Natural killer cell (primary cell): ENCODE results near the gene DICER1. TPM values are rescaled to one million over a fixed set of nuclear protein-coding genes. Genes with fewer than 3 reads are reported as not detected.

Source experiments
- ATAC-seq, 3 donors: fragments of 150-1000 bp in 2 of 3; fragments of 200-7000 bp in 1 of 3; cut with Tn5 transposase; 1 replicate in 1 of 3; 2 replicates in 2 of 3; pipeline ENCODE4 v1.10.0; 2021; ENCODE audit warnings: mild to moderate bottlenecking in 2 of 3, moderate library complexity in 2 of 3
- DNase-seq, 2 donors: peaks; one replicate each; pipeline versions ENCODE4 v3.0.0 to v3.0.0-alpha.2; 2013 to 2021; ENCODE audit warnings: mixed read lengths in 1 of 2
- H3K27ac ChIP-seq: one replicate; pipeline ENCODE4 v1.5.1; 2013; ENCODE audit warnings: mild to moderate bottlenecking, low read length
- H3K27me3 ChIP-seq: one replicate; pipeline ENCODE4 v1.6.1; 2013; ENCODE audit warnings: low read length; ENCODE audit not compliant: control insufficient read depth, insufficient read depth
- H3K36me3 ChIP-seq: one replicate; pipeline ENCODE4 v1.6.1; 2013; ENCODE audit warnings: low read length; ENCODE audit not compliant: control insufficient read depth, insufficient read depth
- H3K4me1 ChIP-seq: one replicate; pipeline ENCODE4 v1.6.1; 2013; ENCODE audit warnings: low read length; ENCODE audit not compliant: control insufficient read depth, insufficient read depth
- H3K4me3 ChIP-seq: one replicate; pipeline ENCODE4 v1.5.1; 2013; ENCODE audit warnings: low read length
- H3K9me3 ChIP-seq: one replicate; pipeline ENCODE4 v1.6.1; 2013; ENCODE audit warnings: low read length; ENCODE audit not compliant: control insufficient read depth, insufficient read depth
- H3K27ac Mint-ChIP-seq, 2 donors: one replicate each; pipeline ENCODE4 v1.8.0; 2022; ENCODE audit warnings: mild to moderate bottlenecking in 2 of 2, mixed read lengths in 2 of 2, moderate library complexity in 1 of 2
- H3K27me3 Mint-ChIP-seq, 2 donors: one replicate each; pipeline ENCODE4 v1.8.0; 2022; ENCODE audit warnings: low read depth in 2 of 2, mixed read lengths in 2 of 2
- H3K36me3 Mint-ChIP-seq: one replicate; pipeline ENCODE4 v1.8.0; 2022; ENCODE audit warnings: mixed read lengths
- H3K4me1 Mint-ChIP-seq, 2 donors: one replicate each; pipeline ENCODE4 v1.8.0; 2022; ENCODE audit warnings: mixed read lengths in 2 of 2
- H3K4me3 Mint-ChIP-seq: one replicate; pipeline ENCODE4 v1.8.0; 2022; ENCODE audit warnings: mild to moderate bottlenecking, moderate library complexity, mixed read lengths
- H3K9me3 Mint-ChIP-seq, 2 donors: one replicate each; pipeline ENCODE4 v1.8.0; 2022; ENCODE audit warnings: mixed read lengths in 2 of 2
- WGBS: methylation state at CpG from one replicate; pipeline ENCODE4 v1.1.7; 2013; ENCODE audit warnings: missing lambda C conversion rate; ENCODE audit not compliant: insufficient coverage; 5-methylcytosine and 5-hydroxymethylcytosine counted together
- intact Hi-C: fragments of 100-400 bp; cut with micrococcal nuclease; formaldehyde crosslinking; loops from one replicate; pipeline ENCODE4 v1.14.2; 2022
- total RNA-seq, 4 donors: library from RNA; stranded (reverse); fragments of 120-200 nt in 1 of 4; gene quantifications; one replicate each; pipeline versions ENCODE4 v1.2.3 to v1.2.4, GENCODE V29; 2013 to 2022
- TF ChIP-seq, protein P1 (sequence below): fragments of 200-600 bp; IDR thresholded peaks from one replicate; pipeline ENCODE4 v1.8.0; 2022; ENCODE audit warnings: antibody characterized with exemption

Gene DICER1
- total RNA-seq, 3 donors from 2014 or later (not counting 1 experiment from before 2014, with no cell fraction given): 47.7 to 59.3 (median 52.9) TPM

DNA sequence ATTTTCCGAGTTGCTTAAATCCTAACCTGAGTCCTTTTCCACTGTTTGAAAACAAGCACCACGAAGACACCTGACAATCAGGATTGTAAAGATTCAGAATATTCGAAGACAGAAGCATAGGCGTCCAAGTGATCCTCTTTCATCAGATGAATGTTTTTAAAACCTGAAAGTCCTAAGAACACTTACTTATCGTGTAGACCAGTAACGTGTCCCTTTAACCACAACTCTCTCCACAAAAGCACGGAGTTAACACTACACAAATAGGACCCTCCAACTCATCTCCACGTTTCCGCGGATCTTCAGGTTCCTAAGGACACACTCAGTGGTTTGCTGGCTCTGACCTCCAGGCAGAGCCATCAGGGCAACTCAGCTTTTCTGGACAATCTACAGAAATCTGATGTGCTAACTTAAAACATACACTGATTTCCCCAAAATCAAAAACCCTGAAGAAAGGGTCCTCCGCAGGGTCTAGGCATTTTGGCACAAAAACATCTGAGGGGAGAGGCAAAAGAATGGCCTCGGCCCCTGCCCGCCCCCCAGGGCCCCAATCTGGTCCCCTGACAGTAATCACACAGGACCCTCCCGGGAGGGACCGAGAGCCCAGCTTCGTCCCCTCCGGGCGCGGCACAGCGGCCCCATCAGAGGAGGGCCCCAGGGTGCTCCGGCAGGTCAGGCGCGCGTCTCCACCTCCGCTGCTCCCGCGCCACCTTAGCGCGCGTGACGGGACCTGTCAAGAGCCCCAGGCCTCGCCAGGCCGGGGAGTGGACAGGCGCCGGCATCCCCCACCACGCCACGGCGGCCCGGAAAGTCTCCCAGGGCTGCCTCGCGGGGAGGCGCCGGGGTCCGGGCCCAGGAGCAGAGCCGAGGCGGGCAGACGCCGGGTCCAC is 925 bp downstream of the DICER1 start:
- WGBS: 2% methylated on average over 48 of the region's 48 CpGs
- no peaks in the 10 kb centered on the region for H3K9me3 ChIP-seq
- H3K36me3 Mint-ChIP-seq: no peaks in the 10 kb centered on the region
- H3K27me3 ChIP-seq: no peaks in the 10 kb centered on the region
- peaks cover 14% of the 10 kb centered on the region for H3K4me1 ChIP-seq
- peak overlapping the region; percentile 67 for H3K27ac ChIP-seq
- ATAC-seq (peak; percentile 21 to 46 (median 24)), DNase-seq (peak in 1 of 2 donors; percentile 29)
- H3K4me1 Mint-ChIP-seq: peaks cover 48 to 49% of the 10 kb centered on the region in 2 donors
- H3K9me3 Mint-ChIP-seq: no peaks in the 10 kb centered on the region
- intact Hi-C loops: loop anchor here (5.0 kb wide), 1 partner anchor 381 kb away; the partner anchor contains the start of gene GLRX5
- H3K4me3 Mint-ChIP-seq: peak overlapping the region; percentile 77
- H3K27ac Mint-ChIP-seq: peak overlapping the region; percentile 28 to 96
- H3K27me3 Mint-ChIP-seq: no peaks in the 10 kb centered on the region
- TF ChIP-seq, protein P1, sequence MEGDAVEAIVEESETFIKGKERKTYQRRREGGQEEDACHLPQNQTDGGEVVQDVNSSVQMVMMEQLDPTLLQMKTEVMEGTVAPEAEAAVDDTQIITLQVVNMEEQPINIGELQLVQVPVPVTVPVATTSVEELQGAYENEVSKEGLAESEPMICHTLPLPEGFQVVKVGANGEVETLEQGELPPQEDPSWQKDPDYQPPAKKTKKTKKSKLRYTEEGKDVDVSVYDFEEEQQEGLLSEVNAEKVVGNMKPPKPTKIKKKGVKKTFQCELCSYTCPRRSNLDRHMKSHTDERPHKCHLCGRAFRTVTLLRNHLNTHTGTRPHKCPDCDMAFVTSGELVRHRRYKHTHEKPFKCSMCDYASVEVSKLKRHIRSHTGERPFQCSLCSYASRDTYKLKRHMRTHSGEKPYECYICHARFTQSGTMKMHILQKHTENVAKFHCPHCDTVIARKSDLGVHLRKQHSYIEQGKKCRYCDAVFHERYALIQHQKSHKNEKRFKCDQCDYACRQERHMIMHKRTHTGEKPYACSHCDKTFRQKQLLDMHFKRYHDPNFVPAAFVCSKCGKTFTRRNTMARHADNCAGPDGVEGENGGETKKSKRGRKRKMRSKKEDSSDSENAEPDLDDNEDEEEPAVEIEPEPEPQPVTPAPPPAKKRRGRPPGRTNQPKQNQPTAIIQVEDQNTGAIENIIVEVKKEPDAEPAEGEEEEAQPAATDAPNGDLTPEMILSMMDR: no peak
- H3K36me3 ChIP-seq: no peaks in the 10 kb centered on the region
- H3K4me3 ChIP-seq: peak overlapping the region; percentile 36

DNA sequence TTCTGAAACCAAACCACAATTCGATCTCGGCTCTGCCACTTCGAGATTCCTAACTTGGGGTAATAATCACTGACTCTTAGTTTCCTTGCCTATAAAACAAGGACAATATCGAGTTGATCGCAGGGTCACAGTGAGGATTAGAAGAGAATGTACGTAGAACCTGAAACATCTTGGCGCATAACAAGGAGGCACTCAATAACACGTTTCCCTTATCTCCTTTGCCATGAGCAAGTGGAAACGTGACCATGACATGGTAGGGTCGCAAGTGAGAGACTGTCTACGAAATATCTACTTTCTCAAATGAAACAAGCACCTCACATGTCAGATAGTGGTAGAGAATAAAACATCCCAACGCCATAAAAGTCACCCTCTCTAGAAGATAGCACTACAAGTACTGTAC is 2.3 kb downstream of the DICER1 start:
- Histone ChIP-seq H3K9me3 (no peaks in the 10 kb centered on the region), H3K4me1 (peaks cover 14% of the 10 kb centered on the region), H3K4me3 (no peak overlapping the region), H3K27ac (no peak overlapping the region), H3K36me3 (no peaks in the 10 kb centered on the region), H3K27me3 (no peaks in the 10 kb centered on the region)
- peak overlapping the region; percentile 63 for H3K4me3 Mint-ChIP-seq
- ATAC-seq (no peak), DNase-seq (no peak)
- no peaks in the 10 kb centered on the region for H3K27me3 Mint-ChIP-seq
- intact Hi-C loops: loop anchor here (5.0 kb wide), 1 partner anchor 382 kb away; the partner anchor contains the start of gene GLRX5
- H3K27ac Mint-ChIP-seq: peak overlapping the region; percentile 28 to 96
- TF ChIP-seq, protein P1: no peak
- peaks cover 58 to 61% of the 10 kb centered on the region in 2 donors for H3K4me1 Mint-ChIP-seq
- H3K36me3 Mint-ChIP-seq: no peaks in the 10 kb centered on the region
- 97% methylated on average over 12 of the region's 12 CpGs for WGBS
- H3K9me3 Mint-ChIP-seq: no peaks in the 10 kb centered on the region

DNA sequence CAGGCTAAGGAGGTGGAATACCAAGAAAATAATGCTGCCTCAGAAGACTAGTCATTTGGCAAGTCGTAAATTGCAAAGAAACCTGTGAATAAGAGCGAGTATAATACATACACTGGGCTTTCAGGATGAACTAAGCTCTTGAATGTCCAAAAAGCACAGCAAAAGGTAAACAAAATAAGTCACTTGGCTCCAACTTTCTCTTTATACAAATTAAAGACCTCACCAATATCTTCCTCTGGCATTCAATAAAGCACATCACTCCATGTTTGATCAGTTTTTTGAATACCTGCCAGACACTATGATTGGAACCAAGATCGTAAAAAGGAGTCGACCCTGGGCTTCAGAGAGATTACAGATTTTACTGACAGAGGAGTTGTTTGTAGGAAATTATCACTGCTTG is 3.5 kb downstream of the DICER1 start:
- intact Hi-C loops: no loop called here
- H3K4me3 Mint-ChIP-seq: no peak overlapping the region
- ATAC-seq (no peak), DNase-seq (no peak)
- Histone ChIP-seq H3K36me3 (no peaks in the 10 kb centered on the region), H3K4me3 (no peak overlapping the region), H3K27me3 (no peaks in the 10 kb centered on the region), H3K4me1 (peaks cover 14% of the 10 kb centered on the region), H3K9me3 (no peaks in the 10 kb centered on the region), H3K27ac (no peak overlapping the region)
- TF ChIP-seq, protein P1: no peak
- H3K27me3 Mint-ChIP-seq: no peaks in the 10 kb centered on the region
- whole genome bisulfite sequencing: 86% methylated on average over 4 of the region's 4 CpGs
- H3K4me1 Mint-ChIP-seq: peaks cover 65 to 73% of the 10 kb centered on the region in 2 donors
- no peaks in the 10 kb centered on the region for H3K36me3 Mint-ChIP-seq
- H3K27ac Mint-ChIP-seq: peak overlapping the region in 1 of 2 donors; percentile 17
- H3K9me3 Mint-ChIP-seq: no peaks in the 10 kb centered on the region
